Sciatic nerve (tissue), 2 donors: ENCODE data around the gene FSIP2. TPM values are rescaled to one million over a fixed set of nuclear protein-coding genes. Genes with fewer than 3 reads are reported as not detected.

ENCODE experiments used
- ATAC-seq: fragments of 200-7000 bp; cut with Tn5 transposase; one replicate; pipeline ENCODE4 v1.9.1; 2020; ENCODE audit warnings: mild to moderate bottlenecking, moderate library complexity
- DNase-seq: peaks from one replicate; pipeline ENCODE4 v3.0.0-alpha.2; 2020; ENCODE audit warnings: low spot score
- intact Hi-C: fragments of 100-400 bp; cut with DNase I; formaldehyde crosslinking; loops from one replicate; pipeline ENCODE4 v1.14.2; 2022
- total RNA-seq: library from RNA; stranded (reverse); fragmentation: NEBNext Ultra II Directional; extraction: Animal tissue kit (Norgen Biotek cat#: 25700); gene quantifications from one replicate; pipeline ENCODE4 v1.2.1, GENCODE V29; 2021
- donor health status: DM: no; HTN: no; CAD: no.
- donor health status: DM: no; HTN: no; CAD: no.

Gene FSIP2
- total RNA-seq, 1 donor from 2014 or later: 1.3 TPM

DNA sequence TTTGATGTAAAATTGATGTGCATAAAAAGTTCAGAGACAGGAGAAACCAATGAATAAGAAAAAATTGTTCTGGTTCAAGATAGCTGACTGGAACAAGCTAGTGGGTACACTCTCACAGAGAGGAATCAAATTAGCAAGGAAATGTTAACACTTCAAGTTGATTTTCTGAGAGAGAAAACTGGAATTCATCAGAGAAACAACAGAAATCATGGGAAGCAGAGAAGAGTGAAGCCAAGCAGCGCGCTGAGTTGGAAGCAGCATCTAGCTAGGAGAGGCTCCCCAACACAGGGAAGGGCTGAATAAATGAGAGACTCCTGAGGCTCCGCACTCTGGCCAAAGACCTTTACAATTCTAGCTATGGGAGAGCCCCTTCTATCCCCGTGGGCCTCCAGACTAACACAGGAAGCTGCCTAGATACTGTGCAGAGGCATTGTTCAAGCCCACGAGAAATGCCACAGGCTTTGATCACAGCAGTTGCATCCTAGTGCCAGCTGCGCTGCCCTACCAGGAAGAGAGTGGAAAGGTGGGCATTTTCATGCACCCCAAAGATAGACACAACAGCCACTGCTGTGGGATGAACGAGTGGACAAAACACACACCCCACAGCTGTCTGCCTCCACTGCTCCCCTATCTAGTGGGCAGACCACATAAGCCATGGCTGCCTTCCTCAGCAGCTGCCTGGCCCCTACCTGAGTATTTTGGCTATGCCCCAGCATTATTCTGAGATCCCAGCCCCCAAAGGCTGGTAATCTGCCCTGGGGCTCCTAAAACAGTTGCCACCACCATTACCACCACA, 136.7 kb downstream of the FSIP2 start:
- no peak for DNase-seq
- ATAC-seq: no peak
- intact Hi-C loops: no loop called here

DNA sequence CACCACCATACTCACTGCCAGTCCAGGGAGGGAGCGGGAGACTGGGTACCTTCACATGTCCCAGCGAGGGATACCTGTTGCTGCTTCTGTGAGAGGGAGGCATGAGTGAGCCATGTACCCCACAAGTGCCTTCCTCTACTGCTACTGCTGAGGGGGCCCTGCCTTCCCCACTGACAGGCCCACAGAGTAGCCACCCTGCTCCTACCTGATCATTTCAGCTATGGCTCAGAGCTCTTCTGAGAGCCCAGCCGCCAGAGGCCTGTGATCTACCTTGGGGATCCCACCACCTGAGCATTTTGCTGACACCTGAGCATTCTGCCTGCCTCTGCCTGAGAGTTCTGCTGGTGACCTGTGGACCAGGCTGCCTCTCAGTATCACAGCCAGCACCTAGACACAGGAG, 137.6 kb downstream of the FSIP2 start:
- DNase-seq (no peak), ATAC-seq (no peak)
- intact Hi-C loops: no loop called here

DNA sequence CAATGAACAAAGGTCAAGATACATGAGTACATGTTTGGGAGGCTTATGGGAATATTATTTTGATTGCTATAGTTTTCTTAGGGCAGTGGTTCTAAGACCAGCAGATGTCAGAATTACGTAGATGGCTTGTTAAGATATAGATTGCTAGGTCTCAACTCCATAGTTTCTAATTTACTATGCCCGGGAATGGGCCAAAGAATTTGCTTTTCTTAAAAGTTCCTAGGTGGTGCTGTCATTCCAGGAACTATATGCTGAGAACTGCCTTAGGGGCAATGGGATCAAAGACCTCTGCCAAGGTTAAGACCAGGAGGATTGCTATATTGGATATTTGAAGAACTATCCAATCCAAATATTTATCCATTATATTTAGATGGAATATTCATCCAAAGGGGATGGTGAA, 141.8 kb downstream of the FSIP2 start:
- DNase-seq: no peak
- ATAC-seq: no peak
- intact Hi-C loops: no loop called here
